Neuronal stem cell (in vitro differentiated cells): ENCODE data around the gene FCHO2.
"Not testable (repeated sequence)": the region's sequence is repeated elsewhere in the genome, so short reads cannot be mapped to it uniquely, and the experiment has no call there.

Source experiments
- DNase-seq: peaks from one replicate; pipeline ENCODE4 v3.0.0-alpha.2; 2013; ENCODE audit warnings: low spot score
- H2AFZ ChIP-seq: one replicate; pipeline ENCODE4 v1.6.1; 2013; ENCODE audit warnings: mild to moderate bottlenecking, low read length, inconsistent platforms
- H2AK5ac ChIP-seq: 2 replicates; pipeline ENCODE4 v1.6.1; 2013; ENCODE audit warnings: low read depth, mild to moderate bottlenecking, inconsistent platforms, low read length, moderate library complexity, mixed read lengths
- H2BK120ac ChIP-seq: 2 replicates; pipeline ENCODE4 v1.6.1; 2013; ENCODE audit warnings: low read depth, mild to moderate bottlenecking, inconsistent platforms, low read length, moderate library complexity, mixed read lengths
- H2BK12ac ChIP-seq: one replicate; pipeline ENCODE4 v1.6.1; 2013; ENCODE audit warnings: low read length, inconsistent platforms
- H2BK15ac ChIP-seq: 2 replicates; pipeline ENCODE4 v1.6.1; 2013; ENCODE audit warnings: mild to moderate bottlenecking, low read length, inconsistent platforms, mixed read lengths
- H2BK5ac ChIP-seq: one replicate; pipeline ENCODE4 v1.6.1; 2013; ENCODE audit warnings: inconsistent platforms, mild to moderate bottlenecking, low read length, moderate library complexity
- H3K14ac ChIP-seq: one replicate; pipeline ENCODE4 v1.6.1; 2013; ENCODE audit warnings: low read length, inconsistent platforms
- H3K18ac ChIP-seq: 2 replicates; pipeline ENCODE4 v1.6.1; 2013; ENCODE audit warnings: low read length, inconsistent platforms
- H3K23ac ChIP-seq: 2 replicates; pipeline ENCODE4 v1.6.1; 2013; ENCODE audit warnings: low read depth, mild to moderate bottlenecking, mixed read lengths, low read length, inconsistent platforms; ENCODE audit not compliant: poor library complexity
- H3K27ac ChIP-seq: replicated peaks from 3 replicates; pipeline ENCODE4 v1.5.1; 2013; ENCODE audit warnings: low read length, inconsistent platforms
- H3K27me3 ChIP-seq, 3 experiments: 2 replicates each; pipeline ENCODE4 v1.6.1; 2013; ENCODE audit warnings: low read length in 3 of 3, mild to moderate bottlenecking in 2 of 3, inconsistent platforms in 1 of 3, low read depth in 1 of 3, mixed read lengths in 1 of 3, moderate library complexity in 1 of 3; ENCODE audit not compliant: control insufficient read depth in 3 of 3, insufficient read depth in 3 of 3
- H3K36me3 ChIP-seq, 2 donors: replicated peaks in 1 of 2; 2 replicates each; pipeline ENCODE4 v1.6.1; 2013; ENCODE audit warnings: low read length in 2 of 2; ENCODE audit not compliant: control insufficient read depth in 2 of 2, insufficient read depth in 2 of 2
- H3K4ac ChIP-seq: 2 replicates; pipeline ENCODE4 v1.6.1; 2013; ENCODE audit warnings: inconsistent platforms, mild to moderate bottlenecking, low read length, moderate library complexity
- H3K4me1 ChIP-seq, 2 donors: 1 replicate in 1 of 2; 2 replicates in 1 of 2; pipeline ENCODE4 v1.6.1; 2013; ENCODE audit warnings: low read length in 2 of 2, low read depth in 1 of 2; ENCODE audit not compliant: control insufficient read depth in 2 of 2, insufficient read depth in 1 of 2
- H3K4me2 ChIP-seq: one replicate; pipeline ENCODE4 v1.6.1; 2013; ENCODE audit warnings: mild to moderate bottlenecking, low read length, inconsistent platforms; ENCODE audit not compliant: insufficient read depth, poor library complexity, severe bottlenecking
- H3K4me3 ChIP-seq, 2 donors: 2 replicates each; pipeline ENCODE4 v1.5.1; 2013; ENCODE audit warnings: low read length in 2 of 2, mild to moderate bottlenecking in 2 of 2, inconsistent platforms in 1 of 2, moderate library complexity in 1 of 2
- H3K79me1 ChIP-seq: one replicate; pipeline ENCODE4 v1.6.1; 2013; ENCODE audit warnings: low read depth, mild to moderate bottlenecking, inconsistent platforms, low read length, moderate library complexity
- H3K9ac ChIP-seq: one replicate; pipeline ENCODE4 v1.6.1; 2013; ENCODE audit warnings: mild to moderate bottlenecking, low read depth, low read length, inconsistent platforms; ENCODE audit not compliant: poor library complexity
- H3K9me3 ChIP-seq, 2 donors: replicated peaks in 1 of 2; 2 replicates each; pipeline versions ENCODE3 to v1.6.1; 2013; ENCODE audit warnings: low read length in 2 of 2, mild to moderate bottlenecking in 2 of 2, inconsistent platforms in 1 of 2, low read depth in 1 of 2, mixed read lengths in 1 of 2, moderate library complexity in 1 of 2; ENCODE audit not compliant: control insufficient read depth in 2 of 2, insufficient read depth in 1 of 2
- H4K8ac ChIP-seq: one replicate; pipeline ENCODE4 v1.6.1; 2013; ENCODE audit warnings: low read depth, mild to moderate bottlenecking, inconsistent platforms, low read length, moderate library complexity
- H4K91ac ChIP-seq: one replicate; pipeline ENCODE4 v1.6.1; 2013; ENCODE audit warnings: low read length, low read depth, mild to moderate bottlenecking, inconsistent platforms; ENCODE audit not compliant: poor library complexity
- WGBS, 2 donors: extraction: QIAGEN DNeasy Blood & Tissue Kit; methylation state at CpG; one replicate each; pipeline ENCODE4 v1.1.7; 2013; ENCODE audit warnings: missing lambda C conversion rate in 2 of 2, mixed read lengths in 1 of 2; ENCODE audit not compliant: insufficient read length in 2 of 2, insufficient replicate concordance in 1 of 2; ENCODE audit errors: extremely low coverage in 2 of 2; 5-methylcytosine and 5-hydroxymethylcytosine counted together

FCHO2 gene

DNA sequence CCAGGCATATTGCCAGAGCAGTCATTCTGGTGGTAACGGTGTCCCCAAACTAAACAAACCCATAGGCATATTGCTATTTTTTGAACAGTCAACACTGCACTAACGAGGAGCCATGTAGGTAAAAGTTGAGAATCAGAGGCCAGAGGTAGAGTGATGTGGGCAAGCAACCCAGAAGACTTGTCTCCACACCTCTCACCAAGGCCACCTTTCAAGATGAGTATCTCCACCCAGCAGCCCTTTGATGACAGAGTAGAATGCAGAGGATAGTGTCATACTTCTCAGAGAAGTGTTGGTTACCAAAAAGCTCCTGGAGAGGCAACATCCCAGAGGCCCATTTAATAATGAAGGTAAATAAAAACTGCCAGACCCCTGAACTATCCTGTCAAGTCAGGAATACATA, 63.9 kb downstream of the FCHO2 start:
- Histone ChIP-seq H3K27ac (no peak overlapping the region), H2BK120ac (no peak overlapping the region), H3K4ac (no peak overlapping the region), H2BK5ac (no peak overlapping the region), H3K4me3 (no peak overlapping the region), H3K79me1 (no peaks in the 10 kb centered on the region), H3K9me3 (no peaks in the 10 kb centered on the region), H2BK15ac (no peak overlapping the region), H3K9ac (no peak overlapping the region), H2AFZ (no peak overlapping the region), H3K18ac (no peak overlapping the region), H3K14ac (no peak overlapping the region), H4K8ac (no peak overlapping the region), H3K27me3 (no peaks in the 10 kb centered on the region), H3K4me1 (no peaks in the 10 kb centered on the region), H2BK12ac (no peak overlapping the region), H3K36me3 (peaks cover 0 to 25% of the 10 kb centered on the region in 2 donors), H4K91ac (no peak overlapping the region), H2AK5ac (no peak overlapping the region), H3K23ac (no peak overlapping the region), H3K4me2 (no peak overlapping the region)
- WGBS, 2 donors = no CpG with 5 or more reads among the region's 2 CpGs
- DNase-seq = no peak

DNA sequence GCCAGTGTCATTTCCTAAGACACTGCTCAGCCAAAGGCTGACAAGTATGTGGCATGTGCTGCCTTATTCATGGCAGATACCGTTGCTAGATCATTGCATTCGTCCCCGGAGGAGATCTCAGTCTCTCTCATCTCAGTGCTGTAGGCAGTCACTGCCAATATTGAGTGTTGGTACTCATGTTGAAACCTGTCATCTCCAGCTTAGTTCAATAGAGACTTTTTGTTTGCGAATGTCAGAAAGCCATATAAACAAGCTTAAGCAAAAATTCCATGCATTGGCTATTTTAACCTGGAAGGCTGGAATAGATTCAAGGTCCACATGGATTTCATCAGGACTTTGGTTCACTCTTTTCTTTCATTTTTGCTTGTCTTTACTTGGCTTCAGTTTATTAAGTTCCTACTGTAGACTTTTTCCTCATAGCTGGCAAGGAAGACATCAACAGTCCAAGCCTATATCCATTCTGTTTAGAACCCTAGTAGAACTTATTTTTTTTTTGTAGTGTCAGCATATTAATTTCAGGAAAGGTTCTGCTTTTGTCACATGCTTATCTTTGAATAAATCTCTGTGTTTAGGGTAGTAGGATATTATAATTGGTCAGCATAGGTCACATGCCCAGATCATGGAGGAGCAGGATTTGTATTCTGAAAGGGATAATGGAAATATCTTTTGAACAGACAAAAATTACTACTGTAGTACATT, 66.8 kb downstream of the FCHO2 start:
- Histone ChIP-seq H2AFZ (no peak overlapping the region), H4K8ac (no peak overlapping the region), H3K4me3 (no peak overlapping the region), H2BK5ac (no peak overlapping the region), H3K36me3 (peaks cover 0 to 33% of the 10 kb centered on the region in 2 donors), H4K91ac (no peak overlapping the region), H3K27ac (no peak overlapping the region), H3K14ac (no peak overlapping the region), H3K79me1 (no peaks in the 10 kb centered on the region), H3K27me3 (no peaks in the 10 kb centered on the region), H3K23ac (no peak overlapping the region), H2AK5ac (no peak overlapping the region), H3K4ac (no peak overlapping the region), H2BK12ac (no peak overlapping the region), H2BK120ac (no peak overlapping the region), H3K9me3 (no peaks in the 10 kb centered on the region), H3K4me2 (no peak overlapping the region), H3K9ac (no peak overlapping the region), H3K18ac (no peak overlapping the region), H2BK15ac (no peak overlapping the region), H3K4me1 (no peaks in the 10 kb centered on the region)
- WGBS, 2 donors = no CpG with 5 or more reads among the region's 4 CpGs
- DNase-seq = no peak

DNA sequence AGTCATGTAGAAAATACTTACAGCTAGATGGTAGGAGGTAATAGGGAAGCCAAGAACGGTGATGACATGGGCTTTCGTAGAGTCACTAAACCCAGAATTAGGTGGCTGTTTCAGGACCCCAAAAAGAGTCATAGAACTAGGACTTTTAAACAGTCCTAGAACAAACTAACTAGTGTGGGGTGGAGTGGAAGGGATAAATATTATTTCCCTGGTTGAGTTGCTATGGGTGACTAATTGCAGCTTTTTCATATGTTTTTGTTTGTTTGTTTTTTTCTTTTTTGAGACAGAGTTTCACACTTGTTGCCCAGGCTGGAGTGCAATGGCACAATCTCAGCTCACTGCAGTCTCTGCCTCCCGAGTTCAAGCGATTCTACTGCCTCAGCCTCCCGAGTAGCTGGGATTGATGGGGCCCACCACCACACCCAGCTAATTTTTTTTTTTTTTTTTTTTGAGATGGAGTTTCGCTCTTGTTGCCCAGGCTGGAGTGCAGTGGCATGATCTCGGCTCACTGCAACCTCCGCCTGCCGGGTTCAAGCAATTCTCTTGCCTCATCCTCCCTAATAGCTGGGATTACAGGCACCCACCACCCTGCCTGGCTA, 69.2 kb downstream of the FCHO2 start:
- not testable (repeated sequence) for H3K18ac ChIP-seq, H2AK5ac ChIP-seq, H3K4ac ChIP-seq, H3K9me3 ChIP-seq, H2AFZ ChIP-seq, H3K4me3 ChIP-seq, H3K9ac ChIP-seq, H4K8ac ChIP-seq, H3K27ac ChIP-seq, DNase-seq, H2BK12ac ChIP-seq, H3K4me2 ChIP-seq, H3K79me1 ChIP-seq, H3K27me3 ChIP-seq, H3K4me1 ChIP-seq, H4K91ac ChIP-seq, H2BK15ac ChIP-seq, H2BK120ac ChIP-seq, H2BK5ac ChIP-seq, H3K14ac ChIP-seq, H3K23ac ChIP-seq
- no CpG with 5 or more reads among the region's 9 CpGs for WGBS, 2 donors
- peaks cover 0 to 33% of the 10 kb centered on the region in 2 donors for H3K36me3 ChIP-seq

DNA sequence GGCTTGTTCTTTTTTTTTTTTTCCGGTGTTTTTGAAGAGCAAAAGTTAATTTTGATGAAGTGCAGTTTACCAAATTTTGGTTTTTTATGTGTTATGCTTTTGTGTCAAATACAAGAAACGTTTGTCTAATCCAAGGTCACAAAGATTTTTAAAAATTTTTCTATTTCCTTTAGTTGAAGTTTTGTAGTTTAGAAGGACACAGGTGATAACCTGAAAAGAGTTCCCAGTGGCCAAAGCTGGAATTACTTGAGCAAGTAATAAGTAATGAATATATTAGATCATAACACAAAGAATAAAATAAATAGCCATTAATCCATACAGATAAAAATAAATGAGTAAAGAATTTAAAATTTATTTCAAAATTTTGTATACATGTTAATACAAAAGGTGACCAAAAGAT, 71.5 kb downstream of the FCHO2 start:
- no peak overlapping the region for H3K9ac ChIP-seq
- no peak overlapping the region for H2BK15ac ChIP-seq
- H3K27me3 ChIP-seq = no peaks in the 10 kb centered on the region
- H2BK120ac ChIP-seq = no peak overlapping the region
- no peak overlapping the region for H4K91ac ChIP-seq
- no CpG with 5 or more reads among the region's 2 CpGs for WGBS, 2 donors
- no peak overlapping the region for H4K8ac ChIP-seq
- no peak overlapping the region for H3K4me3 ChIP-seq
- H3K79me1 ChIP-seq = no peaks in the 10 kb centered on the region
- H3K27ac ChIP-seq = no peak overlapping the region
- no peak overlapping the region for H2AFZ ChIP-seq
- DNase-seq = no peak
- no peaks in the 10 kb centered on the region for H3K9me3 ChIP-seq
- H2AK5ac ChIP-seq = no peak overlapping the region
- no peak overlapping the region for H3K18ac ChIP-seq
- H3K23ac ChIP-seq = no peak overlapping the region
- H3K4ac ChIP-seq = no peak overlapping the region
- no peak overlapping the region for H2BK5ac ChIP-seq
- H2BK12ac ChIP-seq = no peak overlapping the region
- peaks cover 0 to 10% of the 10 kb centered on the region in 2 donors for H3K4me1 ChIP-seq
- H3K36me3 ChIP-seq = peaks cover 0 to 22% of the 10 kb centered on the region in 2 donors
- H3K14ac ChIP-seq = no peak overlapping the region
- H3K4me2 ChIP-seq = no peak overlapping the region
